Measurements from ENCODE around the gene SLC9C1. TPM values are rescaled to one million over a fixed set of nuclear protein-coding genes. Genes with fewer than 3 reads are reported as not detected.

SLC9C1 gene
- total and polyA plus RNA-seq, 2 of the 13 experiments (the other 11 are each of a cell fraction or from before 2014, with no cell fraction given): not detected

DNA sequence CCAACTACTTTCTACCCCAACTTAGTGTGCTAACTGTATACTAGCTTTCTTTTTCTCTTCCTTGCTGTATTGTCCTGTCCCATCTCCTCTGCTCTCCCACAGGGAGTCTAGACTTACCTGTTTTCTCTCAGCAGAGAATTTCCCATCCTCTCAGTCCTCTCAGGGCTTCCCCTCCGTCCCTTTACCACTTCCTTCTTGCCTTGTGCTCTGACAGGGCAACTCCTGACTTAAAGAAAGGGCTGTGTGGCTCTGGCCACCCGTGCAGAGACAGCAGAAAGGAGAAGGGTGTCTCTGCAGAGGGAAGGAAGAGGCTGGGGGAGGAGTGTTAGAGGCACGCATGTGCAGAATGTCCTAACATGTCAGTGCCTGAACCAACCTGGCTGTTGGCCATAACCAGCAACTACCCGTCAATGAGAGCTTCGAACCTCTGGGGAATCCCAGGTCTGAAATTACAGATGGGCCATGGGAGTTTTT is 161.0 kb downstream of the SLC9C1 start, which contains the start of gene GCSAM (continued):
- TF ChIP-seq CHCHD3 (CRISPR knock-in tag; IDR thresholded peaks at IDR 0.05) (no peak), SRF (IDR thresholded peaks at IDR 0.05; ENCODE audit: low read depth, low read length) (no peak), HOXA5 (CRISPR knock-in tag; IDR thresholded peaks at IDR 0.05) (no peak)

DNA sequence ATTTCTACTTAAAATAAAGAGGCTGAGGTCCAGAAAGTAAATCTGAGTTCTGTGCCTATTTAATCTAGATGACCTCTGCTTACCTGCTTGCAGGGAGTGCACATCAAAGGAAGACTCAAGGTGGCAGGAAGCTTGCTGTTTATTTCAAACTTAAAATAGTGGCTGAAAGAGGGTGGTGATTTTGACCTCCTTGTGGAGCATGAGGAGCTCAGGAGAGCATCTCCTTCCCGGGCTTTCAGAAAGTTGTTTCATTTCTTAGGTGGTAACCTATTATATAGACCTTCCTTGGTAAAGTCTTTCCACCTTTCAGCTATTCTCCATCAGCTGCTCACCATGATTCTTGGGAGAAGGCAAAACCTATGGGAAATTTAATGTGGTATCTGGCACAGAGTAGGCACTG is 161.5 kb downstream of the SLC9C1 start:
- Histone ChIP-seq H3K9ac (ENCODE audit: insufficient read depth, low read depth, low read length) (no peak overlapping the region), H2AFZ (ENCODE audit: low read length) (no peak overlapping the region), H3K27me3 (ENCODE audit: control insufficient read depth in 1 of 2, insufficient read depth in 2 of 2, low read length in 2 of 2) (no peaks in the 10 kb centered on the region; a peak in 1 of 5 replicates), H3K36me3 (replicated peaks in 1 of 2; ENCODE audit: control insufficient read depth in 1 of 2, insufficient read depth in 2 of 2, low read length in 2 of 2) (no peaks in the 10 kb centered on the region), H3K27ac (ENCODE audit: extremely low read length, insufficient read depth, low read length) (no peak overlapping the region), H3K4me3 (replicated peaks in 1 of 3; ENCODE audit: insufficient read depth in 1 of 3, low read depth in 2 of 3, low read length in 3 of 3) (no peak overlapping the region), H3K79me2 (ENCODE audit: insufficient read depth, low read length) (no peaks in the 10 kb centered on the region), H4K20me1 (ENCODE audit: insufficient read depth, low read length) (no peaks in the 10 kb centered on the region), H3K4me2 (ENCODE audit: low read depth, low read length) (no peak overlapping the region), H3K9me3 (ENCODE audit: low read length) (no peaks in the 10 kb centered on the region), H3K4me1 (ENCODE audit: insufficient read depth, low read length) (no peaks in the 10 kb centered on the region)
- ATAC-seq (no peak), FAIRE-seq (no peak), DNase-seq (ENCODE audit: low spot score) (no peak)
- in situ Hi-C loops (cut with HindIII; ENCODE audit: extremely low pct_ligation_motif_present, low pct_unique_long_range_greater_than_20kb): loop anchor here (10.0 kb wide), 1 partner anchor 382 kb away; no protein-coding TSS in a partner anchor
- no peak for TF ChIP-seq ZNF550 (CRISPR knock-in tag; IDR thresholded peaks at IDR 0.05; ENCODE audit: borderline replicate concordance)
- no peak for TF ChIP-seq ARHGAP35 (CRISPR knock-in tag; IDR thresholded peaks at IDR 0.05; ENCODE audit: borderline replicate concordance)
- TF ChIP-seq MED1 (CRISPR knock-in tag; IDR thresholded peaks at IDR 0.05): no peak
- no peak for TF ChIP-seq MLLT10 (CRISPR knock-in tag; IDR thresholded peaks at IDR 0.05)
- no peak for TF ChIP-seq HNF4A (CRISPR knock-in tag; IDR thresholded peaks at IDR 0.05)
- TF ChIP-seq YEATS2 (CRISPR knock-in tag; IDR thresholded peaks at IDR 0.05; ENCODE audit: borderline replicate concordance): no peak
- no peak for TF ChIP-seq ZBTB3 (CRISPR knock-in tag; IDR thresholded peaks at IDR 0.05; ENCODE audit: borderline replicate concordance, low read depth)
- no peak for TF ChIP-seq ZNF660 (CRISPR knock-in tag; IDR thresholded peaks at IDR 0.05; ENCODE audit: borderline replicate concordance, low read depth)
- TF ChIP-seq, protein P1, sequence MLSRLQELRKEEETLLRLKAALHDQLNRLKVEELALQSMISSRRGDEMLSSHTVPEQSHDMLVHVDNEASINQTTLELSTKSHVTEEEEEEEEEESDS (CRISPR knock-in tag; IDR thresholded peaks at IDR 0.05; ENCODE audit: borderline replicate concordance): no peak
- TF ChIP-seq, protein P2, sequence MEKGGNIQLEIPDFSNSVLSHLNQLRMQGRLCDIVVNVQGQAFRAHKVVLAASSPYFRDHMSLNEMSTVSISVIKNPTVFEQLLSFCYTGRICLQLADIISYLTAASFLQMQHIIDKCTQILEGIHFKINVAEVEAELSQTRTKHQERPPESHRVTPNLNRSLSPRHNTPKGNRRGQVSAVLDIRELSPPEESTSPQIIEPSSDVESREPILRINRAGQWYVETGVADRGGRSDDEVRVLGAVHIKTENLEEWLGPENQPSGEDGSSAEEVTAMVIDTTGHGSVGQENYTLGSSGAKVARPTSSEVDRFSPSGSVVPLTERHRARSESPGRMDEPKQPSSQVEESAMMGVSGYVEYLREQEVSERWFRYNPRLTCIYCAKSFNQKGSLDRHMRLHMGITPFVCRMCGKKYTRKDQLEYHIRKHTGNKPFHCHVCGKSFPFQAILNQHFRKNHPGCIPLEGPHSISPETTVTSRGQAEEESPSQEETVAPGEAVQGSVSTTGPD (CRISPR knock-in tag; IDR thresholded peaks at IDR 0.05): no peak
- TF ChIP-seq PTBP1 (IDR thresholded peaks at IDR 0.05; ENCODE audit: low read depth, low read length, poor library complexity, severe bottlenecking): no peak
- no TSS peak for BruUV-seq (replicated peaks)
- POLR2A ChIA-PET: no interaction called here
- 0% methylated on average over 1 of the region's 1 CpG for whole genome bisulfite sequencing (ENCODE audit: low lambda C conversion rate)
- intact Hi-C loops (cut with micrococcal nuclease; ENCODE audit: unreplicated experiment): loop anchor here (10.0 kb wide), 1 partner anchor 162 kb away; the partner anchor contains the start of gene SLC9C1
- CTCF ChIA-PET (ENCODE audit: low intra/inter-chr PET ratio, low total read pairs): no interaction called here
